GM20431 (cell line): ENCODE measurements around the gene KCNAB2.
"Not testable (repeated sequence)": the region's sequence is repeated elsewhere in the genome, so short reads cannot be mapped to it uniquely, and the experiment has no call there.

Experiments
- in situ Hi-C: fragments of 300-500 bp; cut with MseI, MboI; formaldehyde crosslinking; loops from one replicate; pipeline ENCODE4 v1.15.0; 2020; ENCODE audit warnings: low sequenced_read_pairs; ENCODE audit not compliant: unreplicated experiment

Gene KCNAB2

GRCh38 chr1:6073480-6074053 is 27.9 kb downstream of the KCNAB2 start:
- in situ Hi-C loops, result no loop called here

DNA sequence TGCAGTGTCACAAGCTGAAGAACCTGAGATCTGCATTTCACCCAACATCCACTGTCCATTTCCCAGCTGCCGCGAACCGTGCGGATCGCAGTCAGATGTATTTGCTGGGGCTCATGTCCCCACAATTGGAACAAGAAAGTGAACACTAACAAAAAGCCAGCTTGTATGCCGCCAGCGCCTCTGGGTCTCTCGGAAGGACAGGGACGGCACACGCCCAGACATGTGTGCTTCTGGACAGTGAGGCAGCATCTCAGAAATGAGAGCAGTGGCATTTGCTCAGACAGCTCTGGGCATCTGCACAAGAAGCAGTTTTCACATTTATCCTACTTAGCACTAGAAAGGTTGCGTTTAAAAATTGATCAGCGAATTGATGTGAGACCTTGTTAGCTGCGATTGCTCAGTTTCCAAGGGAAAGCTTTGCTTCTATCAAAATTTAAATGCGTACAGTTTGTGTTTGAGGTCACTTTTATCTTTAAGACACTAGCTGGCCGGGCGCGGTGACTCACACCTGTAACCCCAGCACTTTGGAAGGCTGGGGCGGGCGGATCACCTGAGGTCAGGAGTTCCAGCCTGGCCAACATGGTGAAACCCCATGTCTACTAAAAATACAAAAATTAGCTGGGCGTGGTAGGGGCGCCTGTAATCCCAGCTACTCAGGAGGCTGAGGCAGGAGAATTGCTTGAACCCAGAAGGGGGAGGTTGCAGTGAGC is 28.7 kb downstream of the KCNAB2 start:
- in situ Hi-C loops, result no loop called here

GRCh38 chr1:6075748-6076147 is 30.1 kb downstream of the KCNAB2 start:
- in situ Hi-C loops, result no loop called here

- in situ Hi-C loops, result not testable (repeated sequence)
Observed at GRCh38 chr1:6077061-6077460, 31.4 kb downstream of the KCNAB2 start.

DNA sequence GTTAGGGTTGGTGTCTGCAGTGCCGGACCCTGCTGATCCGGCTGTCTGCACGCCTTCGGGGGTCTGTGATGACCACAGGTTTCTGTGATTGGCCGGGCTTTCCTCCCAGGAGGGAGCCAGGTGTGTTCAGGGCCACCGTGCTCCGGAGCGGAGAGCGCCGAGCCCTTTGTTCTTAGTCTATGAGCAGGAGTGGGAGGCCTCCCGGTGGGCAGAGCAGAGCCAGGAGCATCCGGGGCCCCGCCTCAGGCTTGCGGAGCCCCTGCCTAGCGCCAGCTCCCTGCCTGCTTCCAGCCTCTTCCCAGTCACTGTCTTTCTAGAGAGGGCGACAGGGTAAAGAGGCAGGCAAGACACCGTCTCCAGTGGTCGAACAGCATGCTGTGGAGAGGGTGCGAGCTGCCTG is 31.8 kb downstream of the KCNAB2 start:
- in situ Hi-C loops, result no loop called here

GRCh38 chr1:6077919-6078318 is 32.2 kb downstream of the KCNAB2 start:
- in situ Hi-C loops, result no loop called here

- in situ Hi-C loops, result no loop called here
Observed at GRCh38 chr1:6080469-6080868, 34.8 kb downstream of the KCNAB2 start.

DNA sequence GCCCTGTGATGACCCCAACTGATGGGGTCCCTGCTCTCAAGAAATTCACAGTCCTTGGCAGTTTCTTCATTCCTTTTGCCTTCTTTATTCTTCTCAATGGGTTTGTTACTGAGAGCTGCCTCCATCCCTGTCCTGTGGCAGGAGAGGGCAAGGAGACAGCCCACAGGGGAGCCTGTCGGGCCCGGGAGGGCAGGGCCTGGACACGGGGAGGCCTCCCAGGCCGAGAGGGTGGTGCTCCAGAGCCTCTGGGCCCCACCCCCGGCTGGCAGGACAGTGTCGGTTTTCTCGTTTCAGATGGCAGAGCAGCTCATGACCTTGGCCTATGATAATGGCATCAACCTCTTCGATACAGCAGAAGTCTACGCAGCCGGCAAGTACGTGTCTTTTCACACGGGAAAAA is 36.2 kb downstream of the KCNAB2 start:
- in situ Hi-C loops, result no loop called here

- in situ Hi-C loops, result no loop called here
Observed at GRCh38 chr1:6082430-6082971, 36.8 kb downstream of the KCNAB2 start.

- in situ Hi-C loops, result no loop called here
Observed at GRCh38 chr1:6083385-6083784, 37.7 kb downstream of the KCNAB2 start.

DNA sequence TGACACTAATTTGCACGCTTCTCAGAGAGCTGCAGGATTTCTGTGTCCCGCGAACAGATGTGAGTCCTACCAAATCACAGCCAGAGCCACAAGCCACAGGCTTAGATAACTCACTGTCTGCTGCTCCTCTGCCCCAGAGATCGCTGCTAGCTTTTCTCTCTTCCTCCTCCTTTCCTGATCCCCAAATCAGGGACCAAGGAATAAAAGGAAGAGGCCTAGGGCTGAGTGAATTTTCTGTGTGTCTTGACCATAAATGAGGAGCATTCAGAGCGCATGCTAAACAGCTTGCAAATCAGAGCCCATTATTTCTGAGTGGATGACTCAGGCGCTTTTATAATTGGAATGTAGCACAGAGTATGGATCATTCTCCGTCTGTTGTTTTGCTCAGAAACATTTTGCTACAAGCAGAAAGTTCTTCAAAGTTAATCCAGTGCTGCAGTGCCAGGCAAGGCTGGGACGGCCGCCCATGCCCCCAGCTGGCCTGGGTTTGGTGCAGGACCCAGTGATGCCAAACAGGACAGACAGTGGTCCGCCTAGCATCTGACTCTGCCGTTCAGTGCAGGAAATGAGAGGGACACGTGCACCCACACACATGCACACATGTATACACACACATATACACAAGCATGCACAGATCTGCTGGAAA is 38.2 kb downstream of the KCNAB2 start:
- in situ Hi-C loops, result no loop called here

DNA sequence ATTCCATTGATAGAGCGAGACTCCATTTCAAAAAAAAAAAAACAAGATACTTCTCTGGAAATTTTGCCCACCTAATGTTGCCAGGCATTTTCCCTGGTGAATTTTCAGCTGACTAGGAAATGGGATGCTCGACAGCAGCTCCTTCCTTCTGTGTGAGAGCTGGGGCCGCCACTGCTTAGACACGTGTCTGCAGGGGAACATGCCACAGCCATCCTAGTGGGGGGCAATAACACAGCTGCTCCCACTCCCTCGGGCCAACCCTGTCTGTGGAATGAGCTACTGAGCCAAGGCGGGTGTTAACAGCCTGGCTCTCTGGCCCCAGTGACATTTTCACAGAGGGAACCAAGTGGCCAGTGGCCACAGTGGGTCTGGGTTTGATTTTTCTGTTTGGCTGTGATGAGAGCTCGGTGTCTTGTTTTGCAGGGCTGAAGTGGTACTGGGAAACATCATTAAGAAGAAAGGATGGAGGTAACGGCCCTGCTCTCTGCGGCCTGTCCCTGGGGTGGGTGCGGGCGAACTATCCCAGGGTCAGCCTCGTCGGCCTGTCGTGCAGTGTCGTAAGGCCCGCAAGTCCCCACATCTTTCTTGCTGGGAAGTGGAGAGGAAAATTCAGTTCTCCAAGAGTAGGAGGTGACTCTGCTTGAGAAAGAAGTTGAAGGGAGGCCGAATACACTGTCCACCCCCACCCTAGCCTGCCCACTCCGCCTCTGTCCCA is 39.2 kb downstream of the KCNAB2 start:
- in situ Hi-C loops, result no loop called here

DNA sequence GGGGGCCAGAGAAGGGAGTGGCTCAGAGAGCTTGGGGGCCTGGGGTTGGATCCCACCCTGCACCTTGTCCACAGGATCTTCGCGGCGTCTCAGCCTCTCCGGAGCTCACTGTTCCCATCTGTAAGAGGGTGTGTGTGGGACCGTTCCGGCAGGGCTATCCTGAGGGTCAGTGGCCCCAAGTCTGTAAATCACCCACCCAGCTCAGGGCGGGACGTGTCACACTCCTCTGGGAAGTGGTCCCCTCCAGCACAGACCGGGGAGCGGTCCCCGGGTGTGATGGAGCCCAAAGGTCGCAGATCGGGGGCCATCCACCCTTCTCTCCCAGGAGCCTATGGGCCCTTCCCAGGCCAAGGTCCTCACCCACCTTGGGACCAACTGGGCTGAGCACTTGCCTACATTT is 40.0 kb downstream of the KCNAB2 start:
- in situ Hi-C loops, result no loop called here

- in situ Hi-C loops, result no loop called here
Observed at GRCh38 chr1:6086358-6086757, 40.7 kb downstream of the KCNAB2 start.

GRCh38 chr1:6086762-6087376 is 41.2 kb downstream of the KCNAB2 start:
- in situ Hi-C loops, result no loop called here

DNA sequence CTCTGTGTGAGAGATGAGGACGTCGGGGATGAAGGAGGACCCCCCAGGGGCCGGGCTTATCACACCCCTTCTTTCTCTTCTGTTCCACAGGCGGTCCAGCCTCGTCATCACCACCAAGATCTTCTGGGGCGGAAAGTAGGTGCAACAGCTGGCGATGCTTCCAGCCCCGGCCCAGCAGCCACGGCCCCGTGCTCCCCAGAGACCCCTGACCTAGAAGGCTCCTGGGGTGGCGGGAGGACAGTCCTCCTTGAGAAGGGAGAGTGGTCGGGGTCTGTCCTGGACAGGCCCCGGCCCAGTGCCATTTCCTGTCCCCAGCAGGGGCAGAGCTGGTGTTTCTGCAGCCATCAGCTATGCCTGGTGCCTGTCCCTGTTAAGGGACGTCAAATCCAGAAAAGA is 41.7 kb downstream of the KCNAB2 start:
- in situ Hi-C loops, result no loop called here

DNA sequence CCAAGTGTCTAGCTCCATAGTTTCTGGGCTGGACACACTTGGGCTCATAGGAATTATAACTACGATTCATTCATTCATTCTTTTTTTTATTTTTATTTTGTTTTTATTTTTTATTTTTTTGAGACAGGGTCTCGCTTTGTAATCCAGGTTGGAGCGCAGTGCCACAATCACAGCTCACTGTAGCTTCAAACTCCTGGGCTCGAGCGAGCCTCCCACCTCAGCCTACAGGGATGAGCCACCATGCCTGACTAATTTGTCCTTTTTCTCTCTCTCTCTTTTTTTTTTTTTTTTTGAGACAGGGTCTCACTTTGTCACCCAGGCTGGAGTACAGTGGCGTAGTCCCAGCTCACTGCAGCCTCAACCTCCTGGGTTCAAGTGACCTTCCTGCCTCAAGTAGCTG is 42.3 kb downstream of the KCNAB2 start:
- in situ Hi-C loops, result no loop called here

DNA sequence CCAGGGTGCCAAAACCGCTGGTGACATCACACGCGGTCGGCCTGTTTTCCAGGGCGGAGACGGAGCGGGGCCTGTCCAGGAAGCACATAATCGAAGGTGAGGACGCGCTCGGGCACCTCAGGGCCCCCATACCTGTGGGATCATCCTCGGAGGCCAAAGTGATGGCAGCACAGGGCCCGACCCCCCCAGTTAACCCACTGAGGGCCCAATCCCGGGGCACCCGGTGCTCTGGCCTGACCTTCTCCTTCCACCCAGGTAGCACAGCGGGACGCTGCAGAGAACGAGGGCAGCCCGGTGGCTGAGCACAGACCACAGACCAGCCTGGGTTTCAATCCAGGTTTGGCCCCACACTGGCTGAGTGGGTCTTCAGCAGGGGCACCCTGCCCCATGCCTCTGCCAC is 43.3 kb downstream of the KCNAB2 start:
- in situ Hi-C loops, result no loop called here

- in situ Hi-C loops, result no loop called here
Observed at GRCh38 chr1:6090288-6090687, 44.6 kb downstream of the KCNAB2 start.
